Activated CD8-positive, alpha-beta T cell treated with anti-CD3 and anti-CD28 coated beads for 36 hours (primary cell): ENCODE measurements around the gene PPP2R1A. TPM values are rescaled to one million over a fixed set of nuclear protein-coding genes. Genes with fewer than 3 reads are reported as not detected.

Source experiments
- ATAC-seq: fragments of 200-7000 bp; cut with Tn5 transposase; one replicate; pipeline ENCODE4 v1.10.0; 2021; ENCODE audit warnings: mild to moderate bottlenecking, moderate library complexity
- CTCF ChIA-PET: fragments of 350-600 bp; sonication (Branson Sonifier 250); formaldehyde crosslinking; loops from one replicate; lab custom pipeline; 2021; ENCODE audit warnings: antibody characterized with exemption; lab: Charles Lee
- POLR2A ChIA-PET: fragments of 350-600 bp; sonication (Branson Sonifier 250); formaldehyde crosslinking; loops from one replicate; lab custom pipeline; 2021; ENCODE audit warnings: antibody characterized with exemption; lab: Charles Lee
- DNase-seq: peaks from one replicate; pipeline ENCODE4 v3.0.0-alpha.2; 2020
- H3K27ac Mint-ChIP-seq: one replicate; pipeline ENCODE4 v1.8.0; 2021; ENCODE audit warnings: mild to moderate bottlenecking, mixed read lengths
- H3K27me3 Mint-ChIP-seq: one replicate; pipeline ENCODE4 v1.8.0; 2021; ENCODE audit warnings: mixed read lengths
- H3K36me3 Mint-ChIP-seq: one replicate; pipeline ENCODE4 v1.8.0; 2021; ENCODE audit warnings: low read depth, mixed read lengths
- H3K4me1 Mint-ChIP-seq: one replicate; pipeline ENCODE4 v1.8.0; 2021; ENCODE audit warnings: low read depth, mixed read lengths
- H3K4me3 Mint-ChIP-seq: one replicate; pipeline ENCODE4 v1.8.0; 2021; ENCODE audit warnings: mild to moderate bottlenecking, moderate library complexity, mixed read lengths
- H3K9me3 Mint-ChIP-seq: one replicate; pipeline ENCODE4 v1.8.0; 2021; ENCODE audit warnings: mixed read lengths
- CTCF ChIP-seq: fragments of 200-600 bp; IDR thresholded peaks from one replicate; pipeline ENCODE4 v1.8.0; 2022; ENCODE audit warnings: antibody characterized with exemption, mild to moderate bottlenecking
- intact Hi-C: fragments of 100-400 bp; cut with micrococcal nuclease; formaldehyde crosslinking; loops from one replicate; pipeline ENCODE4 v1.10.0; 2022
- total RNA-seq, 2 experiments: library from RNA; stranded (reverse); gene quantifications; one replicate each; pipeline ENCODE4 v1.2.3, GENCODE V29; 2021

The PPP2R1A gene
- total RNA-seq, 2 experiments from 2014 or later = 236 to 237 TPM

DNA sequence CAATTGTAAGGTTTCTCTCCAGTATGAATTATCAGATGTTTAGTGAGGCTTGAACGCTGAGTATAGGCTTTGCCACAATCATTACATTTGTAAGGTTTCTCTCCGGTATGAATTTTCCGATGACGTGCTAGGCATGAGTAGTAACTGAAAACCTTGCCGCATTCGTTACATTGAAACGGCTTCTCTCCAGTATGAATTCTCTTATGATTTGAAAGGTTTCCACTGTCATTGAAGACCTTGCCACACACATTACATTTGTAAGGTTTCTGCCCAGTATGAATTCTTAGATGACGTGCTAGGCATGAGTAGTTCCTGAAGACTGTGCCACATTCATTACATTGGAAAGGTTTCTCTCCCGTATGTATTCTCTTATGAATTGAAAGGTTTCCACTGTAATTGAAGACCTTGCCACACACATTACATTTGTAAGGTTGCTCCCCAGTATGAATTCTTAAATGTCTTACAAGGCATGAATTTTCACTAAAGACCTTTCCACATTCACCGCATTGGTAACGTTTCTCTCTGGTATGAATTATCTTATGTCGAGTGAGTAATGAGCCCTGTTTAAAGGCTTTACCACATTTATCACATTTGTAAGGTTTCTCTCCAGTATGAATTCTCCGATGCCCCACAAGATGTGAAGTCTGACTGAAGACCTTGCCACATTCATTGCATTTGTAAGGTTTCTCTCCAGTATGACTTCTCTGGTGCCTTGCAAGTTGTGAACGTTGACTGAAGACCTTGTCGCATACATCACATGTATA, 34.1 kb upstream of the PPP2R1A start:
- Mint-ChIP-seq H3K27me3 (no peaks in the 10 kb centered on the region), H3K4me3 (no peak overlapping the region), H3K27ac (no peak overlapping the region), H3K36me3 (peaks cover 80% of the 10 kb centered on the region), H3K9me3 (peaks cover 67% of the 10 kb centered on the region), H3K4me1 (no peaks in the 10 kb centered on the region)
- no peak for DNase-seq
- no peak for ATAC-seq
- ChIA-PET POLR2A (no interaction called here), CTCF (no interaction called here)
- TF ChIP-seq CTCF = no peak
- intact Hi-C loops = no loop called here

GRCh38 chr19:52170304-52170703, 19.5 kb upstream of the PPP2R1A start:
- Mint-ChIP-seq H3K4me3 (peak overlapping the region; percentile 92), H3K27ac (peak overlapping the region; percentile 96), H3K4me1 (peaks cover 29% of the 10 kb centered on the region), H3K27me3 (no peaks in the 10 kb centered on the region), H3K36me3 (peaks cover 37% of the 10 kb centered on the region), H3K9me3 (peaks cover 5% of the 10 kb centered on the region)
- intact Hi-C loops = no loop called here
- peak; percentile 27 for DNase-seq
- no peak for TF ChIP-seq CTCF
- no peak for ATAC-seq
- CTCF ChIA-PET = interaction anchor here (1.1 kb wide), 1 partner anchor 67 kb away, joined by 5 read pairs; no protein-coding TSS in a partner anchor
- POLR2A ChIA-PET = interaction anchor here (2.5 kb wide), 1 partner anchor 19 kb away, joined by 16 read pairs; the partner anchor contains the start of gene PPP2R1A

DNA sequence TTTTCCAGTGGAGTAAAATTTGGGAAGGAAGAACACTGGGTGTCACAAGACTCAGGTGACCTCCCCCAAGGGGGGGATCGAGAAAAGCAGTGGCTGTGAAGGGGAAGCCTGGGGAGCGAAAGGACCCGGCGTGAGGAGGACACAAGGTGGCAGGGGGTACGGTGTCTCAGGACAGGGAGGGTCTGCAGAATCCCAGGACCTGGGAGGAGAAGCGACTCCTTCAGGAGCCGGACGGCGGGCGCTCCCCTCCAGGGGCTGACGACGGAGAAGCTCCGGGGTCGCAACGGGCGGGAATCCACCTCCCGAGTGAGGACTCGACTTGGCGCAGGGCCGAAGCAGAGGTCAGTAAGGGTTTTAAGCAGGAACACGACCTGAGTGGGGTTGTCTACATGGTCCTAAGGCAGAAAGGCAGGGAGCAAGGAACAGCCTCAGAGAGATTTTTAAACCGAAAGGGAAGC, 19.0 kb upstream of the PPP2R1A start:
- peaks cover 1% of the 10 kb centered on the region for H3K9me3 Mint-ChIP-seq
- peaks cover 32% of the 10 kb centered on the region for H3K36me3 Mint-ChIP-seq
- intact Hi-C loops = no loop called here
- peaks cover 29% of the 10 kb centered on the region for H3K4me1 Mint-ChIP-seq
- POLR2A ChIA-PET = interaction anchor here (1.0 to 2.5 kb wide), 3 partner anchors 19 to 33 kb away, joined by 3 to 16 read pairs (median 4); partner anchors contain the start of gene PPP2R1A
- ATAC-seq = peak; percentile 7
- H3K4me3 Mint-ChIP-seq = peak overlapping the region; percentile 92
- H3K27me3 Mint-ChIP-seq = no peaks in the 10 kb centered on the region
- no peak for DNase-seq
- peak overlapping the region; percentile 96 for H3K27ac Mint-ChIP-seq
- CTCF ChIA-PET = interaction anchor here (0.6 kb wide), 1 partner anchor 32 kb away, joined by 3 read pairs; no protein-coding TSS in a partner anchor
- no peak for TF ChIP-seq CTCF

- ATAC-seq (peak; percentile 96), DNase-seq (peak; percentile 94)
- TF ChIP-seq CTCF = no peak
- peaks cover 1% of the 10 kb centered on the region for H3K9me3 Mint-ChIP-seq
- intact Hi-C loops = no loop called here
- ChIA-PET CTCF (interaction anchor here (0.6 to 1.9 kb wide), 4 partner anchors 18 to 66 kb away, joined by 3 to 4 read pairs (median 4); partner anchors contain the start of gene PPP2R1A), POLR2A (interaction anchor here (1.0 to 2.5 kb wide), 6 partner anchors 16 to 33 kb away, joined by 3 to 16 read pairs (median 4); partner anchors contain the start of gene PPP2R1A)
- H3K4me3 Mint-ChIP-seq = peak within 1 kb of the TSS; percentile 92
- peak within 1 kb of the TSS; percentile 96 for H3K27ac Mint-ChIP-seq
- no peaks in the 10 kb centered on the region for H3K27me3 Mint-ChIP-seq
- peaks cover 29% of the 10 kb centered on the region for H3K4me1 Mint-ChIP-seq
- peaks cover 32% of the 10 kb centered on the region for H3K36me3 Mint-ChIP-seq
These were observed 18.3 kb upstream of the PPP2R1A start, which contains the start of gene ZNF836 for GRCh38 chr19:52171321-52172169. Gene ZNF836 (minus strand): TSS chr19:52171621. CDS start chr19:52168072, 3,549 bp downstream.
